ENCODE results near the gene PPTC7.

- TF ChIP-seq CTCF (IDR thresholded peaks at IDR 0.05), result no peak
- no peak for TF ChIP-seq POLR2A (IDR thresholded peaks at IDR 0.05)
Observed at GRCh38 chr12:110591451-110592051, 8.4 kb upstream of the PPTC7 start.

All from uterus (tissue), 2 donors.